Testis (tissue), 3 donors: ENCODE data around the gene SEMA4D. TPM values are rescaled to one million over a fixed set of nuclear protein-coding genes. Genes with fewer than 3 reads are reported as not detected.
"Not testable (repeated sequence)": the region's sequence is repeated elsewhere in the genome, so short reads cannot be mapped to it uniquely, and the experiment has no call there.

ENCODE experiments used
- DNase-seq: peaks from one replicate; pipeline ENCODE4 v3.0.0-alpha.2; 2019
- H3K27ac ChIP-seq, 2 donors: fragments of 200-600 bp; sonication (generic); one replicate each; pipeline ENCODE4 v1.5.1; 2019
- H3K27me3 ChIP-seq: fragments of 200-600 bp; sonication (generic); one replicate; pipeline ENCODE4 v1.5.1; 2019
- H3K36me3 ChIP-seq: fragments of 200-600 bp; sonication (generic); one replicate; pipeline ENCODE4 v1.5.1; 2017; ENCODE audit warnings: low read depth; ENCODE audit errors: missing control alignments
- H3K4me1 ChIP-seq: fragments of 200-600 bp; sonication (generic); one replicate; pipeline ENCODE4 v1.5.1; 2019
- H3K4me3 ChIP-seq, 2 donors: fragments of 200-600 bp; sonication (generic); one replicate each; pipeline ENCODE4 v1.5.1; 2017 to 2019
- H3K9me3 ChIP-seq: fragments of 200-600 bp; sonication (generic); one replicate; pipeline ENCODE4 v1.5.1; 2017
- POLR2A ChIP-seq: fragments of 450-650 bp; IDR thresholded peaks from one replicate; pipeline ENCODE4 v1.6.1; 2017; ENCODE audit warnings: antibody characterized with exemption, mild to moderate bottlenecking, moderate library complexity
- WGBS, 2 donors: methylation state at CpG; one replicate each; pipeline ENCODE4 v1.1.5; 2018; 5-methylcytosine and 5-hydroxymethylcytosine counted together
- intact Hi-C: fragments of 100-400 bp; cut with DNase I; formaldehyde crosslinking; loops from one replicate; pipeline ENCODE4 v1.15.1; 2023; ENCODE audit warnings: low total_unique reads
- polyA plus RNA-seq: library from polyadenylated mRNA; stranded (reverse); fragments of 350-450 nt; fragmentation: Illumina TruSeq; extraction: RNeasy Lipid Tissue Mini Kit (QIAGEN cat#74804); gene quantifications from one replicate; pipeline ENCODE4 v1.2.3, GENCODE V29; 2014; ENCODE audit warnings: low read depth, low replicate concordance; ENCODE audit not compliant: insufficient read depth
- total RNA-seq, 2 donors: library from RNA; depleted of rRNA; stranded (reverse); fragments of >200 nt; gene quantifications; one replicate each; pipeline ENCODE4 v1.2.3, GENCODE V29; 2016
- TF ChIP-seq, protein P1 (sequence below), 3 experiments: fragments of 450-650 bp in 2 of 3; fragments of 200-600 bp in 1 of 3; sonication (generic) in 1 of 3; IDR thresholded peaks; one replicate each; pipeline ENCODE4 v1.5.1; 2016 to 2019; ENCODE audit warnings: antibody characterized with exemption in 3 of 3, mild to moderate bottlenecking in 2 of 3, moderate library complexity in 1 of 3

SEMA4D gene
- total and polyA plus RNA-seq, 3 donors from 2014 or later, result 26.2 to 53.1 (median 38.7) TPM

DNA sequence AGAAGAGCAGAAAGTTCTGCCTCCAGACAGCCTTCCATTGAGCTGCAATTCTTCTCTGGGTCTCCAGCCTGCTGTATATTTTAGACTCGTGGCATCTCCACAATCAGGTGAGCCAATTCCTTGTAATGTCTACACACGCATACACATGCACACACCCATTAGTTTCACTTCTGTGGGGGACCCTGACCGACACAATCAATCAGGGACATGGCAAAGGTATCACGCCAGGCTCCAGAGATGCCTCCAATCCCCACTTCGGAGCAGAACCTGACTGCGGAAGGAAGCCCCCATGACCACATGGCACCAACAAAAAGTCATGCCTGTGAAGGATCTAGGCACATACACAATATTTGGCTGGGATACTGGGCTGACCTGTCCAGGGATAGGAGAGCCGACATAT is 21.4 kb downstream of the SEMA4D start:
- intact Hi-C loops, result no loop called here
- no peak for DNase-seq
- Histone ChIP-seq H3K4me1 (peaks cover 9% of the 10 kb centered on the region), H3K36me3 (no peaks in the 10 kb centered on the region), H3K27me3 (no peaks in the 10 kb centered on the region), H3K27ac (no peak overlapping the region), H3K4me3 (no peak overlapping the region), H3K9me3 (no peaks in the 10 kb centered on the region)
- TF ChIP-seq POLR2A, result no peak
- TF ChIP-seq, protein P1, sequence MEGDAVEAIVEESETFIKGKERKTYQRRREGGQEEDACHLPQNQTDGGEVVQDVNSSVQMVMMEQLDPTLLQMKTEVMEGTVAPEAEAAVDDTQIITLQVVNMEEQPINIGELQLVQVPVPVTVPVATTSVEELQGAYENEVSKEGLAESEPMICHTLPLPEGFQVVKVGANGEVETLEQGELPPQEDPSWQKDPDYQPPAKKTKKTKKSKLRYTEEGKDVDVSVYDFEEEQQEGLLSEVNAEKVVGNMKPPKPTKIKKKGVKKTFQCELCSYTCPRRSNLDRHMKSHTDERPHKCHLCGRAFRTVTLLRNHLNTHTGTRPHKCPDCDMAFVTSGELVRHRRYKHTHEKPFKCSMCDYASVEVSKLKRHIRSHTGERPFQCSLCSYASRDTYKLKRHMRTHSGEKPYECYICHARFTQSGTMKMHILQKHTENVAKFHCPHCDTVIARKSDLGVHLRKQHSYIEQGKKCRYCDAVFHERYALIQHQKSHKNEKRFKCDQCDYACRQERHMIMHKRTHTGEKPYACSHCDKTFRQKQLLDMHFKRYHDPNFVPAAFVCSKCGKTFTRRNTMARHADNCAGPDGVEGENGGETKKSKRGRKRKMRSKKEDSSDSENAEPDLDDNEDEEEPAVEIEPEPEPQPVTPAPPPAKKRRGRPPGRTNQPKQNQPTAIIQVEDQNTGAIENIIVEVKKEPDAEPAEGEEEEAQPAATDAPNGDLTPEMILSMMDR (IDR thresholded peaks at IDR 0.05), result no peak
- 86 to 87% methylated on average over 7 of the region's 7 CpGs for WGBS, 2 donors

DNA sequence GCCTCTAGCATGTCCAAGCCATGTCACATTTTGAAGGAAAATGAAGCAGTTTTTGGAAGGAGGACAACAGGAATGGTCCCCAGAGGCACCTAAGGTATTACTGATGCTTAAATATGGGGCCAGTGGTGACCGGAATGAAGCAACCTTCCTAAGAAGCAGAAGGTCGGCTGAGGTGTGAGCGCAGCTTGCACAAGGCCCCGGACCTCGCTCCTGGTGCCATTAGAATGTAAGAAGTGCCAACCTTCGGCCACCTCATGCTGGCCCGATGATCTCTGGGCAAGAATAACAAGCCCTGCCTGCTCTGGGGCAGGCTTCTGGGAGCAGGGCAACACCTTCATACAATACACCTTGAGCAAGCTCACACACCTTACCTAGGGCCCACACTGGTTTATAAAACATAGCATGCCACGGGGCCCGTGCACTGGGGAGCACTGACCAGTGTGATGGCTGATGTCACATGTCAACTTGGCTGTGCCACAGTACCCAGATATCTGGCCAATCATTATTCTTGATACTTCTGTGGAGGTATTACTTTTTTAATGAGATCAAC is 21.9 kb downstream of the SEMA4D start:
- no peak for DNase-seq
- Histone ChIP-seq H3K36me3 (no peaks in the 10 kb centered on the region), H3K27ac (no peak overlapping the region), H3K4me1 (peaks cover 9% of the 10 kb centered on the region), H3K4me3 (no peak overlapping the region), H3K27me3 (no peaks in the 10 kb centered on the region), H3K9me3 (no peaks in the 10 kb centered on the region)
- intact Hi-C loops, result no loop called here
- 98% methylated on average over 9 of the region's 9 CpGs for WGBS, 2 donors
- TF ChIP-seq POLR2A, result no peak
- TF ChIP-seq, protein P1 (IDR thresholded peaks at IDR 0.05), result no peak

DNA sequence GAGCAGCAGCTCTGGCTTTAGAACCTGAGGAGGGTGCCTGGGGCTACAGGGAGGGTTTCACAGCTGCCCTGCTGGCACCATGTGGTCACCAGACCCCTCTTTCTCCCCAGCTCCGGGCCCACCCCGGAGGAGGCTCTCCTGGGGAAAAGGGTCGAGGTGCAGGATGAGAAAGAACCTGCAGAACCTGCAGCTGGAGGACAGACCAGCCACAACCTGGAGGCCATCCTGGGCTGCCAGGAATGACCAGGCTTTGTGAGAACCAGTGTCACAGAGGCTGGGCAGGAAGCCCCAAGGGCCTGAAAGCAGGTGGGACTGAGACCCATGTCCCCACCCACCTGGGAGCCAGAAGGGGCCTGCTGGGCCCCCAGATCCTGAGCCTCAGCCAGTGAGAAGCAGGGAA is 23.0 kb downstream of the SEMA4D start:
- TF ChIP-seq POLR2A, result no peak
- TF ChIP-seq, protein P1 (IDR thresholded peaks at IDR 0.05), result no peak
- no peak for DNase-seq
- 94% methylated on average over 3 of the region's 3 CpGs for WGBS, 2 donors

DNA sequence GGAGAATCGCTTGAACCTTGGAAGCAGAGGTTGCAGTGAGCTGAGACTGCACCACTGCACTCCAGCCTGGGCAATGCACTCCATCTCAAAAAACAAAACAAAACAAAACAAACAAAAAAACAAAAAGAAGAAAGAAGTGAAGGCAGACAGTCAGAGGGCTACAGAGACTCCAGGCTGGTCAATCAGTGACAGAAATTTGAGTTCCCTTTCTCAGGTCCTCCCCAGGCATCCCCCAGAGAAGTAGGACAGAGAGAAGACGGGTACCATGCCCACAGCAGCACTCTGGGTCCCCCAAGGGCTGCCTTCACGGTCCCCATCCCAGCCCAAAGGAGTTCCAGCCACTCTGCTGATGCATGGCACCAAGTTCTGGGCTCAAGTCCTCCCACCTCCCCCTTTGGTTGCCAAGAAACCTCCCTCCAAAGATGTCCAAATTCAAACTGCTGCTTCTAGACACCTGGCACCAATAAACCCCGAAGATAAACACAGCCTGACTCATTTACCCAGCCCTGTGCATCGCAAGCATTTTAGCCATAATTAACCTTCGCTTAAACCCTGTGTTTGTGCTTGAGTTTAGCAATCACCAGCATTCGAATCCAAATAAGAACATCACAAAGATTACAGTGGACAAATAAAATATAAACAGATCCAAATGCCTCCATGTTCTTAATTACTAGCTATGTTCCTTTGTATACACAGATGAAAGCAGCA is 24.0 kb downstream of the SEMA4D start:
- TF ChIP-seq, protein P1 (IDR thresholded peaks at IDR 0.05), result no peak
- TF ChIP-seq POLR2A, result no peak
- intact Hi-C loops, result no loop called here
- Histone ChIP-seq H3K9me3 (no peaks in the 10 kb centered on the region), H3K36me3 (no peaks in the 10 kb centered on the region), H3K27ac (no peak overlapping the region), H3K27me3 (no peaks in the 10 kb centered on the region), H3K4me3 (no peak overlapping the region), H3K4me1 (peaks cover 9% of the 10 kb centered on the region)
- WGBS, 2 donors, result 76 to 77% methylated on average over 7 of the region's 7 CpGs
- no peak for DNase-seq

More for the DNA sequence above, 23.0 kb downstream of the SEMA4D start:
- no peaks in the 10 kb centered on the region for H3K9me3 ChIP-seq
- no peaks in the 10 kb centered on the region for H3K27me3 ChIP-seq
- no peak overlapping the region for H3K4me3 ChIP-seq
- no peak overlapping the region for H3K27ac ChIP-seq
- peaks cover 9% of the 10 kb centered on the region for H3K4me1 ChIP-seq
- intact Hi-C loops, result no loop called here
- H3K36me3 ChIP-seq, result no peaks in the 10 kb centered on the region

DNA sequence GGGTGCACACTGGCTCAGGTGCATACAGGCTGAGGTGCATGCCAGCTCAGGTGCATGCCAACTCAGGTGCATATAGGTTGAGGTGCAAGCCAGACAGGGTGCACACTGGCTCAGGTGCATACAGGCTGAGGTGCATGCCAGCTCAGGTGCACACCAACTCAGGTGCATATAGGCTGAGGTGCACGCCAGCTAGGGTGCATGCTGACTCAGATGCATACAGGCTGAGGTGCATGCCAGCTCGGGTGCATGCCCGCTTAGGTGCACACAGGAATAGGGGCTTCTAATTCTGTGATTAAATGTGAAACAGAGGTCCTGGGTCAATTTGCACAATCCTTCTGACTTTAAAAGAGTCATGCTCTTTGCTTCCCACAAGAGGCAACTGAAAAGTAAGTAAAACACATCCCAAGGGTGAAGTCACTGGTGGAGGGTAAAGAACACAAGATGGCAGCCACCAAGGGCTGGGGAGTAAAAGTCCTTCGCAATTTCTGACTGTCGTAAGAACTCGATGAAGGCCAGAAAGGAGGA is 26.1 kb downstream of the SEMA4D start:
- H3K4me3 ChIP-seq, H3K27ac ChIP-seq, DNase-seq, H3K36me3 ChIP-seq, intact Hi-C loops, H3K27me3 ChIP-seq, H3K9me3 ChIP-seq, H3K4me1 ChIP-seq: not testable (repeated sequence)
- WGBS, 2 donors, result 94 to 97% methylated on average over 3 to 6 of the region's 6 CpGs
